ENCODE measurements around the gene DPYD. TPM values are rescaled to one million over a fixed set of nuclear protein-coding genes. Genes with fewer than 3 reads are reported as not detected.

Gene DPYD
- total and polyA plus RNA-seq, 9 of the 15 experiments (the other 6 are each of a cell fraction or from before 2014, with no cell fraction given) = 0.03 to 0.25 (median 0.08) TPM; not detected in 2

- TF ChIP-seq ZNF764 (CRISPR knock-in tag; IDR thresholded peaks at IDR 0.05; ENCODE audit: low read depth) (no peak), CAMTA2 (CRISPR knock-in tag; conservative IDR thresholded peaks at IDR 0.05) (no peak), ZBTB12 (CRISPR knock-in tag; IDR thresholded peaks at IDR 0.05) (no peak), HDAC1 (IDR thresholded peaks at IDR 0.05) (no peak), ZBTB43 (CRISPR knock-in tag; IDR thresholded peaks at IDR 0.05) (no peak), TSHZ1 (CRISPR knock-in tag; IDR thresholded peaks at IDR 0.05) (no peak), EHMT2 (IDR thresholded peaks at IDR 0.05) (no peak), ZFPM2 (CRISPR knock-in tag; IDR thresholded peaks at IDR 0.05) (no peak), HMG20B (CRISPR knock-in tag; IDR thresholded peaks at IDR 0.05) (no peak)
- TF ChIP-seq, protein P1, sequence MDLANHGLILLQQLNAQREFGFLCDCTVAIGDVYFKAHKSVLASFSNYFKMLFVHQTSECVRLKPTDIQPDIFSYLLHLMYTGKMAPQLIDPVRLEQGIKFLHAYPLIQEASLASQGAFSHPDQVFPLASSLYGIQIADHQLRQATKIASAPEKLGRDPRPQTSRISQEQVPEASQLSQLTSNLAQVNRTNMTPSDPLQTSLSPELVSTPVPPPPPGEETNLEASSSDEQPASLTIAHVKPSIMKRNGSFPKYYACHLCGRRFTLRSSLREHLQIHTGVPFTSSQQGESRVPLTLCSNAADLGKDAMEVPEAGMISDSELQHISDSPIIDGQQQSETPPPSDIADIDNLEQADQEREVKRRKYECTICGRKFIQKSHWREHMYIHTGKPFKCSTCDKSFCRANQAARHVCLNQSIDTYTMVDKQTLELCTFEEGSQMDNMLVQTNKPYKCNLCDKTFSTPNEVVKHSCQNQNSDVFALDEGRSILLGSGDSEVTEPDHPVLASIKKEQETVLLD (IDR thresholded peaks at IDR 0.05) = no peak
These were observed 12.9 kb downstream of the DPYD start (continued) for GRCh38 chr1:97907886-97908285.
